Spleen (tissue), 11 donors: ENCODE results near the gene TEX30. TPM values are rescaled to one million over a fixed set of nuclear protein-coding genes. Genes with fewer than 3 reads are reported as not detected.
A peak's percentile ranks its signal among the peaks of the same experiment; 100 is the strongest.

ENCODE experiments used
- DNase-seq: peaks from one replicate; pipeline ENCODE4 v3.0.0-alpha.2; 2020
- H3K27ac ChIP-seq, 8 donors: fragments of 200-600 bp; sonication (generic) in 7 of 8; 1 replicate in 4 of 8; 2 replicates in 4 of 8; pipeline versions ENCODE4 v1.5.0 to v1.8.0; 2016 to 2021; ENCODE audit warnings: inconsistent platforms in 4 of 8, mild to moderate bottlenecking in 4 of 8, moderate library complexity in 1 of 8
- H3K27me3 ChIP-seq, 7 donors: fragments of 200-600 bp; sonication (generic) in 6 of 7; replicated peaks in 1 of 7; 1 replicate in 4 of 7; 2 replicates in 3 of 7; pipeline versions ENCODE4 v1.5.0 to v1.8.0; 2016 to 2021; ENCODE audit warnings: inconsistent platforms in 3 of 7, mild to moderate bottlenecking in 1 of 7
- H3K36me3 ChIP-seq, 6 donors: fragments of 200-600 bp; sonication (generic) in 5 of 6; 1 replicate in 4 of 6; 2 replicates in 2 of 6; pipeline versions ENCODE4 v1.5.0 to v1.8.0; 2016 to 2021; ENCODE audit warnings: inconsistent platforms in 2 of 6
- H3K4me1 ChIP-seq, 6 donors: fragments of 200-600 bp; sonication (generic) in 5 of 6; 1 replicate in 3 of 6; 2 replicates in 3 of 6; pipeline versions ENCODE4 v1.5.0 to v1.8.0; 2016 to 2021; ENCODE audit warnings: inconsistent platforms in 3 of 6
- H3K4me3 ChIP-seq, 8 donors: fragments of 200-600 bp; sonication (generic) in 7 of 8; 1 replicate in 4 of 8; 2 replicates in 4 of 8; pipeline versions ENCODE4 v1.5.0 to v1.8.0; 2016 to 2021; ENCODE audit warnings: inconsistent platforms in 4 of 8, mild to moderate bottlenecking in 4 of 8, moderate library complexity in 2 of 8
- H3K9me3 ChIP-seq, 8 donors: fragments of 200-600 bp; sonication (generic) in 7 of 8; 1 replicate in 4 of 8; 2 replicates in 4 of 8; pipeline versions ENCODE4 v1.5.0 to v1.8.0; 2016 to 2021; ENCODE audit warnings: inconsistent platforms in 4 of 8
- CTCF ChIP-seq, 11 experiments: fragments of 200-600 bp in 7 of 11; fragments of 450-650 bp in 4 of 11; sonication (generic) in 4 of 11; IDR thresholded peaks in 8 of 11; conservative IDR thresholded peaks in 3 of 11; 1 replicate in 7 of 11; 2 replicates in 4 of 11; pipeline versions ENCODE4 v1.4.0 to v1.8.0; 2016 to 2021; ENCODE audit warnings: antibody characterized with exemption in 11 of 11, inconsistent platforms in 4 of 11, mild to moderate bottlenecking in 1 of 11
- POLR2A ChIP-seq, 3 donors: fragments of 450-650 bp; IDR thresholded peaks; one replicate each; pipeline ENCODE4 v1.5.1; 2017; ENCODE audit warnings: antibody characterized with exemption in 3 of 3, mild to moderate bottlenecking in 1 of 3
- POLR2AphosphoS5 ChIP-seq, 3 donors: sonication (generic); formaldehyde crosslinking; IDR thresholded peaks; one replicate each; pipeline ENCODE4 v1.5.1; 2017; ENCODE audit warnings: antibody characterized with exemption in 3 of 3
- WGBS, 5 donors: extraction: QIAGEN DNeasy Blood & Tissue Kit in 3 of 5; methylation state at CpG; one replicate each; pipeline versions ENCODE4 v1.1.5 to v1.1.7; 2013 to 2018; 5-methylcytosine and 5-hydroxymethylcytosine counted together
- intact Hi-C: fragments of 100-400 bp; cut with DNase I; formaldehyde crosslinking; loops from one replicate; pipeline ENCODE4 v1.15.0; 2023; ENCODE audit warnings: low total_unique reads
- polyA plus RNA-seq, 3 donors: library from polyadenylated mRNA; stranded (reverse); fragments of 200-250 nt; gene quantifications; one replicate each; pipeline ENCODE4 v1.2.1, GENCODE V29; 2013
- total RNA-seq, 7 donors: library from RNA; depleted of rRNA in 3 of 7; stranded (reverse); fragments of >200 nt in 3 of 7; fragmentation: NEBNext Ultra II Directional in 4 of 7; extraction: Animal tissue kit (Norgen Biotek cat#: 25700) in 4 of 7; gene quantifications; one replicate each; pipeline versions ENCODE4 v1.1.0 to v1.2.1, GENCODE V29; 2016 to 2021
- donor health status: healthy with polysubstance abuse.
- donor health status: DM: no; HTN: no; CAD: no; lungs with moderate emphysema.
- donor health status: DM: no; HTN: no; CAD: no.
- donor health status: Bipolar disorder and iron deficiency.
- donor health status: healthy.
- donor health status: DM: no; HTN: no; CAD: no.
- donor health status: DM: yes; HTN: yes; CAD: no.

The TEX30 gene
- total and polyA plus RNA-seq, 10 donors, result 4.4 to 11.2 (median 8.0) TPM

- Histone ChIP-seq H3K27me3 (no peaks in the 10 kb centered on the region), H3K4me1 (peaks cover 0 to 20% (median 4%) of the 10 kb centered on the region in 6 donors), H3K4me3 (no peak overlapping the region), H3K36me3 (peaks cover 0 to 36% (median 11%) of the 10 kb centered on the region in 6 donors), H3K9me3 (peaks cover 0 to 18% (median 15%) of the 10 kb centered on the region in 8 donors), H3K27ac (no peak overlapping the region)
- TF ChIP-seq CTCF (IDR thresholded peaks at IDR 0.05 in 8 of 11, conservative IDR thresholded peaks at IDR 0.05 in 3 of 11) (no peak), POLR2AphosphoS5 (IDR thresholded peaks at IDR 0.05) (no peak), POLR2A (IDR thresholded peaks at IDR 0.05) (no peak)
- intact Hi-C loops, result no loop called here
- no peak for DNase-seq
Observed at GRCh38 chr13:102812611-102813287, 39.2 kb upstream of the TEX30 start.

GRCh38 chr13:102807699-102808098, 34.1 kb upstream of the TEX30 start:
- Histone ChIP-seq H3K27me3 (no peaks in the 10 kb centered on the region), H3K4me3 (no peak overlapping the region), H3K27ac (no peak overlapping the region), H3K9me3 (peaks cover 0 to 18% (median 15%) of the 10 kb centered on the region in 8 donors), H3K4me1 (peaks cover 0 to 13% (median under 1%) of the 10 kb centered on the region in 6 donors), H3K36me3 (peaks cover 0 to 17% (median 7%) of the 10 kb centered on the region in 6 donors)
- TF ChIP-seq POLR2A (IDR thresholded peaks at IDR 0.05) (no peak), CTCF (IDR thresholded peaks at IDR 0.05 in 8 of 11, conservative IDR thresholded peaks at IDR 0.05 in 3 of 11) (no peak), POLR2AphosphoS5 (IDR thresholded peaks at IDR 0.05) (no peak)
- no peak for DNase-seq
- intact Hi-C loops, result no loop called here
- 93 to 97% (median 97%) methylated on average over 3 of the region's 3 CpGs for WGBS, 5 donors

- Histone ChIP-seq H3K36me3 (peaks cover 0 to 8% (median 1%) of the 10 kb centered on the region in 6 donors), H3K27me3 (no peaks in the 10 kb centered on the region), H3K27ac (no peak overlapping the region), H3K9me3 (peaks cover 0 to 4% (median 2%) of the 10 kb centered on the region in 8 donors), H3K4me1 (peaks cover 7 to 33% (median 14%) of the 10 kb centered on the region in 6 donors), H3K4me3 (no peak overlapping the region)
- WGBS, 5 donors, result 93 to 98% (median 97%) methylated on average over 3 of the region's 3 CpGs
- no peak for DNase-seq
- intact Hi-C loops, result no loop called here
- TF ChIP-seq POLR2A (IDR thresholded peaks at IDR 0.05), result no peak
- TF ChIP-seq CTCF (IDR thresholded peaks at IDR 0.05 in 8 of 11, conservative IDR thresholded peaks at IDR 0.05 in 3 of 11), result no peak
- no peak for TF ChIP-seq POLR2AphosphoS5 (IDR thresholded peaks at IDR 0.05)
Observed at GRCh38 chr13:102805680-102806079, 32.1 kb upstream of the TEX30 start.

- WGBS, 5 donors, result 2 to 3% (median 2%) methylated on average over 30 to 81 of the region's 81 CpGs
- peak overlapping the region; percentile 69 to 89 (median 82) for H3K4me3 ChIP-seq
- peaks cover 17 to 66% (median 43%) of the 10 kb centered on the region in 6 donors for H3K4me1 ChIP-seq
- H3K27me3 ChIP-seq, result peaks cover 0 to 22% (median 12%) of the 10 kb centered on the region in 7 donors
- H3K9me3 ChIP-seq, result no peaks in the 10 kb centered on the region
- peak; percentile 95 for DNase-seq
- intact Hi-C loops, result no loop called here
- peak overlapping the region; percentile 58 to 86 (median 84) for H3K27ac ChIP-seq
- TF ChIP-seq CTCF (IDR thresholded peaks at IDR 0.05 in 8 of 11, conservative IDR thresholded peaks at IDR 0.05 in 3 of 11) (peak; percentile 58 to 88 (median 68)), POLR2AphosphoS5 (IDR thresholded peaks at IDR 0.05) (peak; percentile 69 to 84 (median 79)), POLR2A (IDR thresholded peaks at IDR 0.05) (no peak)
- H3K36me3 ChIP-seq, result no peaks in the 10 kb centered on the region
Observed at GRCh38 chr13:102800145-102801041, 26.8 kb upstream of the TEX30 start.
